ENCODE data around the gene ARIH2.

ARIH2 gene

DNA sequence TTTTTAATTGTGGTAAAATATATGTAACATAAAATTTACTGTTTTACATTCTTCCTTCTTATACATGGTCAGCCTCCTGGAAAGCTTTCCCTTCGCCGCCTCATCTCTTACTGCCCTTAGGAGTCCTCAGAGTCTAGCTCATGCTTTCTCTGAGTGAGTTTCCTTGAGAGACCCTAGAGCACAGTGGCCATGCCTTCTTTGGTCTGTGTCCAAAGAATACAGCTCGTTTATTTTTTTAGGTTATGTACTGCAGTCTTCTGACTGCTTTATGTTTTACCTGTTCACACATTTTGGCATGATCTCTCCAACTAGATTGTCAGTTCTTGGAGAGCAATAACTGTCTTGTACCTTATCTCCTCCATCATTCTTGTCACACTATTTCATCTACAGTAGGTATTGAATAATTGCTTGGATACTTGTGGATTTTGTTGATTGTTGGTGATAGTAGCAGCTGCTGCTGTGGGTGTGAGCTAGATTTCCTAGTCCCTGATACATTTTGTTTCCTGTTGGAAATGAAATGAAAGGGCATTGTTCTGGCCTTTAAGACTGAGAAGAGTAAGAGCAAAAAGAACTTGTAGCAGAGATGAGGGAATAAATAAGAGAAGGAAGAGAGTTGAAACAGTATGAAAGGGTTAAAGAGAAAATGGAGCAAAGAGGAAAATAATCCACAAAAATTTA lies 10.9 kb downstream of the ARIH2 start:
- no peak for DNase-seq (ENCODE audit: low spot score)

DNA sequence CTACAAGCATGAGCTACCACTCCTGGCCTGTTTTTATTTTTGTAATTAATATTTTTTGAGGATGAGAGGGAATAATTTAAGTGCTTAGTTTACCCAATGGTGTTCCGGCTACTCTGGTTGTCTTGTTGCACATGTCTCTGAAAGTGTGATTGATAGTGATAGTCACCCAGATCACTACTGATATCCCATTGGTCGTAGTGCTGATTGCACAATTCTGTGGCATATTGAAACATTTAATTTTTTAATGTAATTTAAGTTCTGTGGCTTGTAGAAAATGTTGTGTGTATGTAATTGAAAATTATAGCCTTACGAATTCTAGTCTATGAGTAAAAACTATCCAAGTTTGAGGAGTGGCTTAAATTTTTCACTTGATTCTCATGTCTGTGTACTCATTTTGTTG lies 11.9 kb downstream of the ARIH2 start:
- DNase-seq (ENCODE audit: low spot score): no peak

DNA sequence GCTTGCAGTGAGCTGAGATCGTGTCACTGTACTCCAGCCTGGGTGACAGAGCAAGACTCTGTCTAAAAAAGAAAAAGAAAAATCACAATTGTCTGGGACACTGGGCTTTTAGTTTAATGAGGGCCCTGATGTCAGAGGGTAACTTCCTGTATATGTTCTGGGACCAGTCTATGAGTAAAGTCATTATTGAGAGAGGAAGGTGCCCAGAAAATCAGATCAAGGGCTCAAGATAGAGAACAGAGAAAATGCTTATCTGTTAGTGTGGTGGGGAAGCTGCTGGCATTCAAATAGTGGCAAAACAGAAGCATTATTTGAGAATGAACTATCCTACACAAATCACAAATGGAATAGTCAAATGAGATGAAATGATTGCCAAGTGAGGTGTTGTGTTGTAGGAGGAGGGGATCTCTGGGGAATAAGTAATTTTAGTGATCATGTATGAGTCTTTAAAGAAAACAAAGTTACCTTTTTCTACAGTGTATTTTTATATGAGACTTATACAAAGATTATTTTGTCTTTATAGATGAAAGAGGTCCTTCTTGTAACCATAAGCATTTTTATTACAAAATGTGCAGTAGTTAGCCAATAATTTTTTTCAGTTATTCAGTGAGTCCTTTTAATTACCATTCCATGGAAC lies 13.4 kb downstream of the ARIH2 start:
- no peak for DNase-seq (ENCODE audit: low spot score)

DNA sequence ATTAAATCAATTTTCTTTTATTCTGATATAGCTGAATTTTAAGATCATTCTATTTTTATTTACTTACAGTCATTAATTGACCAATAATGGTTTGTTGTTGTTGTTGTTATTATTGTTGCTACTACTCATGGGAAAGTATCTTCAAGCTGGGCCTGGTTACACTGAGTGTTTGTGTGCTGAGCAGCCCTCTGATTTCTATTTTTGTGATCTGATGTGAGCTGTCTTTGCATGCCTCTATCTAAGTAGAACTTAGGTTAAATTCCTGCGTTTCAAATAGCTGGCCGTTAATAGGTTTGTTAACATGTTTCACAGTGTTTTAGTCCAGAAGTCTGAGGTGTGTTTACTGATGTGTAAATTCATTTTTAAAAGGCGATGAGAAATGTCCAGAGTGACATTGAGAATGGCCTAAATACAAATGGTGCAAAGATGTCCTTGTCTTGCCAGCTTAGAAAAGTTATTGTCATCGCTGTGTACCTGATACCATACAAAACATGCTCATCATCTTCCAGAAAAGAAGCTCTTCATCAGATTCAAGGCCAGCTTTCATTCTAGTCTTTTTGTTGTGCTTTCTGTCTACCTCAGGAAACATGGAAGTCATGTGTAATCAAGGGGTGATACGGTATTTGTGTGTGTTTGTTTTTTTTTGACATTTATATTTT lies 15.8 kb downstream of the ARIH2 start:
- no peak for DNase-seq (ENCODE audit: low spot score)

DNA sequence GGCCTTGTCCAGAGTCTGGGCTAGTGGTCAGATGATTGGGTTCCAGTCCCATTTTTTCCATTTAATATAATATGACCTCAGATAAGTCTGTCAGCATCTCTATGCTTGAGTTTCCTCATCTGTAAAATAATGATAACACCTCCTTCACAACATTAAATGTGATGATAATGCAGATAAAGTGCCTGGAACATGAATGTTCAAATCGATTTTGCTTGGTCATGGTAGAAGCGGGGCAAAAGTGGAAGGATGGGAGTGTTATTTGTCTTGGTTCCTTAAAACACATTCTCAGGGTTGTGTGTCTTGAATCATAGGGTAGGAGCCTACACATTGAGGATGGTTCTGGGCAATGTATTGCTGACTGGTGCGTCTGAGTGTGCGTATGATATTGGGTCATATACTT lies 16.9 kb downstream of the ARIH2 start:
- no peak for DNase-seq (ENCODE audit: low spot score)

DNA sequence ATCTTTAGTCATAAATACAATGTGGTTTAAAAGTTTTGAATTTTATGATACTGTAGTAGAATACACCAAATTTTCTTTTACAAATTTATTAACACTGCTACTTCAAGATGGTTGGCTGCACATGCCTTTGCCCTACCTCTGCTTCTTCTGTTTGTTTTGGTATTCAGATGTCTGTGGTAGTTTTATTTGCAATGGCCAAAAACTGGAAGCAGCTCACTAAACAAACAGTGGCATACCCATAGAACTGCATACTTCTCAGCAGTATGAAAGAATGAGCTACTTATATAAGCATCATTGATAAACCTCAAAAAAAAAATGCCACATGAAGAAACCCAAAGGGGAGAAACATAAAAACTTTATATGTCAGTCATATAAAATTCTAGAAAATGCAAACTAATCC lies 19.5 kb downstream of the ARIH2 start:
- no peak for DNase-seq (ENCODE audit: low spot score)

DNA sequence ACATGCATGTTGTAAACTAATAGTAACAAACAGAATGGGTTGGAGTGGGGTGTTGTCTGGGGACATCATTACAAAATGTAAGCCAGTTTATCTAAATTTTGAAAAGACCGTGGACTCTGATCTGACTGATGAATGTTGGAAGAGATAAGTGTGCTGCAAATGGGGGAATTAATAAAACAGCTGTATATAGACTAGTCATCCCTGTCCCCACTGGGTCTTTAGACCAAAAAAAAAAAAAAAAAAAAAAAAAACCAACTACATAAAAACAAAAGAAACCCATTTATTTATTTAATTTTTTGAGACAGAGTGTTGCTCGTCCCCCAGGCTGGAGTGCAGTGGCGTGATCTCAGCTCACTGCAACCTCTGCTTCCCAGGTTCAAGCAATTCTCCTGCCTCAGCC lies 20.0 kb downstream of the ARIH2 start:
- DNase-seq (ENCODE audit: low spot score): no peak

DNA sequence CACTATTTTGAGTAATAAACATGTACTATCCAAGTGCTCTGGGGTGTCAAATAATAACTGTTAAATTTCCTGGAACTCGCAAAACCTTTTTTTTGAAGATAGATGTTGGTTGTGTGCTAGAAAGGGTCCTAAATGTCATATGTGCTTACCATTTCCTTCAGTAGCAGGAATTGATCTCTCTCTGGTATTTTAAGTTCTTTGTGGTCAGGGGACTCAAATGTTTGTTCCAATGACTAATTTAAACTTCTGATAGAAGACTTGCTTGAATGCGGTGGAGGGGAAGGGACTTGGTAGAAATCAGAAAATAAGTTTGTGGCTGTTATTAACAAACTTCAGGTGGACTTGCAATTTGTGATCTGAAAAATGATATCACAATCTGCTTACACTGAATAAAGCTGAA lies 26.8 kb downstream of the ARIH2 start:
- no peak for DNase-seq (ENCODE audit: low spot score)

DNA sequence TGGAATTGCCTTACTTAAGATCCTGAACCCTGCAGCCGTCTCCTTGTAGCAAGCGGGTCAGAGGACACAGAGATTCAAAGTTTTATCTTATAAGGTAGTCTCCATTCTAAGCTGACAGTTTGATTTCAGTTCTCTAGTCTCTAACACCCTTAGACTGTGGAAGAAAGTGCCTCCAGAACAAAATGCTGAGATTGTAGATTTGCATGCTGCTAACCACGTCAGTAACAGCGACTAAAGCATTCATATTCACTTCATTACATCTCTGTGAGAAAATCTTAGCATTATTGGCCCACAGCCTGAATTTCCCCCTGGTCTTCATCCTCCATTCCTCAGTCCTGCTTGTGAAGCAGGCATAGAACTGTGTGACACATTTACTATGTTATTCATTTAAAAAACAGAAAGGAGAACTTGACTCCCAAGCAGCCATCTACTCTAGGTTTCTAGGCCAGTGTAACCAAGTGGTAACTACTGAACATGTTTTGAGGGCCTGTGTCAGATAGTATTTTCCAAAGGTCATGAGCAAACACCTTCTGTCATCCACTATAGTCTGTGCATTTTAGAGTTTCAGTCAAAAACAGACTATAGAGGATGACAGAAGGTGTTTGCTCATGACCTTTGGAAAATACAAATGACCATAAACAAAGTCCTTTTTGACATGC lies 27.4 kb downstream of the ARIH2 start:
- DNase-seq (ENCODE audit: low spot score): no peak

DNA sequence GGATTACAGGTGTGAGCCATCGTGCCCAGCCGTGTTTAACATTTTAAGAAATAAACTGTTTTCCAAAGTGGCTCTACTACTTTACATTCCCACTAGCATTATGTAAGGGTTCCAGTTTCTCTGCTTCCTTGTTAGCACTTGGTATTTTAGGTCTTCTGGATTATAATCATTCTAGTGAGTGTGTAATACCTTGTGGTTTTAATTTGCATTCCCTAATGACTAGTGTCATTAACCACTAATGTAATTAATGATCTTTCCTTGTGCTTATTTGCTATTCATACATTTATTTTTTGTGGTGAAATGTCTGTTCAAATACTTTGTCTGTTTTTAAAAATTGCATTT lies 30.7 kb downstream of the ARIH2 start:
- DNase-seq (ENCODE audit: low spot score): no peak

DNA sequence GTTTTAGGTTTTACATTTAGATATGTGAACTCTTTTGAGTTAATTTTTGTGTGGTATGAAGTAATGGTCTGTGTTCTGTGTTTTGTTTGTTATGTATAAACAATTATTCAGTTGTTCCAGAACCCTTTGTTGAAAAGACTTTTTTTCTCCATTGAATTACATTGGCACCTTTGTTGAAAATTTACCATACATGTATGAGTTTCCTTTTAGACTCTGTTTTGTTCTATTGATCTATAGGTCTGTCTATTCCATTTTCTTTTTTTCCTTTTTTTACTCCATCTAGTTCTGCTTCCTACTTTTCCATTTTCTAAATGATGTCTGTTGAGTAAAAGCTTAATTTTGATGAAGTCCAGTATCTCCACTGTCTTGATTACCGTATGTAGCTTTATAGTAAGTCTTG lies 31.4 kb downstream of the ARIH2 start:
- no peak for DNase-seq (ENCODE audit: low spot score)

DNA sequence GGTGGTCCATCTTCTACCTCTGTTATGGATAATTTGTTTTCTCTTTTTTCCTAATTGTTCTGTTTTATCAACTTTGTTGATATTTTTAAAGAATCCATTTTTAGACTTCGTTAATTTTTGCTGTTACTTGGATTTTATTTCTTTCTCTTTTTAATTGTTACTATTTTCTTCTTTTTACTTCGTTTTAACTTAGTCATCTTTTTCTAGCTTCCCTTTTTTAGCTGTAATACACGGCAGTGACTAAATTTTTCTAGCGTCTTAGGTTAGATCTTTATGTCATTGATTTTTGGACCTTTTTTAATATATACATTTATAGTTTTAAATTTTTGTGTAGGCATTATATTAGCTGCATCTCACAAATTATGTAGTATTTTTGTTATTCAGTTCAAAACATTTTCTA lies 33.1 kb downstream of the ARIH2 start:
- DNase-seq (ENCODE audit: low spot score): no peak

DNA sequence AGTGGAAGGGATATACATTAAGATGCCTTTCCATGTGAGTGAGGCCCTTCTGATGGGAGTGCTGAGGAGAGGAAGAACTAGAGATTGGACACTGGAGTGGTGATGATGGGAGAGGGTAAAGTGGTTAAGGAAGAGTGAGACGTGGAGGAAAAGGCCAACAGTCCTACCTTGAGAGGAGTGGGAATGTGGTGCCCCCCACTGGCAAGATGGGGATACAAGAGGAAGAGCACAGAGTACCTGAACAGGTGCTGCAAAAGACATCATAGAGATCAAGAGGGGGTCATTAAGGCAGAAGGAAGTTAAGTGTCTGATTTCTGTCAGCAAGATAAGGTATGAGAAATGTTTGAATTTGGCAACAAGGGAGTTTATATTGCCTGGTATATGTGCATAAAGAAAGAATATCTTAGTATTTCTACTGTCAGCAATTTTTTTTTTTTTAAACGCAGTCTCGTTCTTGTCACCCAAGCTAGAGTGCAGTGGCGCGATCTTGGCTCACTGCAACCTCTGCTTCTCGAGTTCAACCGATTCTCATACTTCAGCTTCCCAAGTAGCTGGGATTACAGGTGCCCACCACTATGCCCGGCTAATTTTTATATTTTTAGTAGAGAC lies 34.0 kb downstream of the ARIH2 start:
- DNase-seq (ENCODE audit: low spot score): peak; percentile 4

DNA sequence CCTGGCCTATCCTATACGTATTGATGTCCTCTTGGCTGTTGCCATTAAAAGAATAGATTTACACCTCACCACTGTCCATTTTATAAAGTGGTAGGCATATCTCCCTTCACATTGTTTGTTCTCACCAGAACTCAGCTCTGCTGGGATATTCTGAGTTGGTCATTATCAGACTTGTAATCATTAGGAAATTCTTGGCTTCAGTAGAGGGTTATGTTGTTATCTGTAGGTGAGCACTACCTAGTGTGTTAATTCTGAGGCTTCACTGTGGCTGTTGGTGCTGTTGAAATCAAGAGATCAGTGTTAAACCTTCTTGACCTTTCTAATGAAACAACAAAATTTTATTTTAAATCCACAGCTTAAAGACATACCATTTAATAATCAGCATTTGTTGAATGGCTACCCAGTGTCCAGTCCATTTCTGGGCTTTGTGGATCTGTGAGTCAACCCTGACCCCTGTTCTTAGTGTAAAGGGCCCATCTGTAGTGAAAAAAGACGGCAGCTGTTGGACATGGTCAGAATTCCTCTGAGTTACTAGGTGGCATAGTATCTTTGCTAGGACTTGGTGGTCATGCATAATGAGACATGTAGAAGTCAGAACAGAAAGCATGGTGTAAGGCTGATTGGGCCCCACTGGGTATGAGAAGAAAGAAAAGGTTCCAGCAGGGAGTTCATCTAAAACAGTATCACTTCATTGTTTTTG lies 38.5 kb downstream of the ARIH2 start:
- no peak for DNase-seq (ENCODE audit: low spot score)

DNA sequence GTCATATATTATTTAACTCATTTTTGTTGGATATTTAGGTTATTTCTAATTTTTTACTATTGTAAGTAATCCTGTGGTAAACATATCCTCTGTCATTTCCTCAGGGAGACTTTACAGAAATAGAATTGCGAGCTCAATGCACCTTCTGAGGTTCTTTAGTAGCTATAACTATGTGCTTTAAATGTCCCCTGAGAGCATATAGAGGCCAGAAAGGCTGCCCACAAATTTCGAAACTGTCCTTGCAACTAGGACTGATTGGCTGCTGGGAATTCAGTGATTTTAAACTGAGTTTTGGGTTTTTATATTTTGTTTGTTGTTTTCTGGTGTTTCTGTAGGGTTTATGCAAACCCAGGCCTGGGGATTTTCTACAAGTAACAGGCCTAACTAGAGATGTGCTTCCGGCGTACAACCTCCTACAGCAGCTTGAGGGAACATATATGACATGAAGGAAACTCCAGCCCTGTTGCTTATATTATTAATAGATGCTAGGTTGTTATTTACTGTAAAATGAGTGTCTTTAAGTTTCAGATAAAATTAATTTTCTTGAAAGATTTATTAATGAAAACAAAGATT lies 42.3 kb downstream of the ARIH2 start:
- DNase-seq (ENCODE audit: low spot score): no peak

DNA sequence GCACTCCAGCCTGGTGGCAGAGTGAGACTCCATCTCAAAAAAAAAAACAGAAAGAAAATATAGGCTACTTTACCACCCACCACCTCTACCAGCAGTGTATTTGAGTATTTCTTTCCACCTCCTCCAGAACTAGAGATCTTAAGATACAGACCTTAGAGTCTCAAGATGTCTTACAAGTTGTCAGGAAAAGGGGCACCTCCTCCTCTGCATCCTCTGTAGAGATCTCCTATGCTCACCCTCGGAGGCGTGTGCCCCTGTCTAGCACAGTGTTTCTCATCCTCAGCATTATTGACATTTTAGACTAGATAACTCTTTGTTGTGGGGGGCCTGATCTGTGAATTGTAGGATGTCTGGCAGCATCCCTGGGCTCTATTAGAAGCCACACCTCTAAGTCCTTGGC lies 43.7 kb downstream of the ARIH2 start:
- DNase-seq (ENCODE audit: low spot score): no peak

DNA sequence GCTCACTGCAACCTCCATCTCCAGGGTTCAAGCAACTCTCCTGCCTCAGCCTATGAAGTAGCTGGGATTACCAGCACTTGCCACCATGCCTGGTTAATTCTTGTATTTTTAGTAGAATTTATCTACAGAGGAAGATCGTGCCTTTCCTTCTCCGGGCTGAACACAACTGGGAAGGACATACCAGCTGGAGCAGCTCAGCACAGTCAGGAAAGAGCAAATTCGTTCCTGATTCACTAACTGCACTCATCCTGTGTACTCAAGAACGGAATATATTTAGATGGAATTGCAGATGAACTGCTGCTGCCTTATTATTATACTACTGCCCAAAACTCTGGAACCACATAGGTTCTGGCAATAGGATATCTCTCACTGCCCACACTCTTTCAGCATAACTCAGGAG lies 44.3 kb downstream of the ARIH2 start:
- no peak for DNase-seq (ENCODE audit: low spot score)

DNA sequence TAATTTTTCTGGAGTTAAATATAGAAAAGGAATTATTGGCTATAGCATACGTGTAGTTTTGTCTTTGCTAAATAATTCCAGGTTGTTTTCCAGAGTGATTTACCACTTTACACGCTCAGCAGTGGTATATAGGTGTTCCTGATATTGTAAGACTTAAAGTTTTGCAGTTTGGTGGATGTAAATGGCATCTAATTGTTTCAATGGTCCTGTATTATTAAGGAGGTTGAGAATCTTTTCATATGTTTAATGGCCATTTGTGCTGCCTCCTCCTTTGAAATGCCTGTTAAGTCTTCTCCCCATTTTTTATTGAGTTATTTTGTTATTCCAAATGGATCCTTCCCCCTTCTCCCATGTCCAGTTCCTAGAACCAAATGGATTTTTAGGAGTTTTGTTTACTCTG lies 44.9 kb downstream of the ARIH2 start:
- no peak for DNase-seq (ENCODE audit: low spot score)

DNA sequence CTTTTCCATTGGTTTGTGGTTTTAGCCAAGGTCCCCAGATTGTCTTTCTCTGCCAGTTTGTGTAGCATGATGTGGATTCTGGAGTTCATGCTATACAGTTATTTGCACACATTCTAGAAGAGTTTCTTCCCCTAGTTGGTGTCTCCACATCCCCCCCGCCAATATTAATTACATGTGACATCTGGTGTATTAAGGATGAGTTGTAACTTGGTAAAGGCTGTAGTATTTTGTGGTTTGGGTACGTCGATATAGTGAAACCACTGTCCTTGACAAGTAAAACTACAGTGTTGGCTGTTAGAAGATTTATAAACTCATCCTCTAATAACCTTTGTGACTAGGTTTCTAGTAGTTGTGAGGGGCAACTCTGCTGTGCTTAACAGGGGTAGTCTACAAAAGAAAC lies 47.7 kb downstream of the ARIH2 start:
- DNase-seq (ENCODE audit: low spot score): no peak

DNA sequence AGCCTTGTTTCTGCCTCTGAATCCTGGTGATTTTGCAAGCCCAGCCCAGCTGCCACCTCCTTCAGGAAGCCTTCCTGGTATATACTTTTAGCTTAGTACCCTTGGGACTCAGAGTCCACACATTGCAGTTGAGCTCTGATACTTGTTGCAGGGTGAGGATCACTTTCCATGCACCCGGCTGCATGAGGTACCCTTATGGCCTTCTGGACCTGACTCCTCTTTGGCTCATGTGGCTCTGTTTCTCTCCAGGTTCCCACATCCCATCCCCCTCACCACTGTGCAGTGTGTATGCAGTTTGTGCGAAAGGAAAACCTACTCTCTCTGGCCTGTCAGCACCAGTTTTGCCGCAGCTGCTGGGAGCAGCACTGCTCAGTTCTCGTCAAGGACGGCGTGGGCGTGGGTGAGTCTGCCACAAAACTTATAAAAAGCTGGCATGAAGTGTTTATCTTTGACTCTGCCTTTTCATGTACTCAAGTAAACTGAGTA lies 48.3 kb downstream of the ARIH2 start:
- DNase-seq (ENCODE audit: low spot score): no peak

DNA sequence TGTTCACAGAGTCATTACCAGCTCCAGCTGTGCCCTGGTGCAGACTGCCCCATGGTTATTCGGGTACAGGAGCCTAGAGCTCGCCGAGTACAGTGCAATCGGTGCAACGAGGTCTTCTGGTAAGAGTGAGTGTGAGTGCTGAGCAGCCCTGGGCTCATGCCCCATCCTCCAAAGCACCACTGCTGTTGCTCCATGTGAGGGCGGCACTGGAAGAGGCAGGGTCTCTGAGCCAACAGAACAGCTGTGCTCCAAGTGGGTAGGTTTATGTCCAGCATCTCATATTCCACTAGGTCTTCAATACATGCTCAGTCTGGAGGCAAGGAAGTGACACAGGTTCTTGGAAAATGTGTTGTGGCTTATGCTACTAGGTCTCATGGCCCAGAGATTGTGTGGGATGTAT lies 51.9 kb downstream of the ARIH2 start:
- DNase-seq (ENCODE audit: low spot score): no peak

All from NAMALWA (cell line).